ENCODE measurements around the gene TLCD2.
"Not testable (repeated sequence)": the region's sequence is repeated elsewhere in the genome, so short reads cannot be mapped to it uniquely, and the experiment has no call there.

The TLCD2 gene

GRCh38 chr17:1683459-1683858, 26.7 kb downstream of the TLCD2 start:
- DNase-seq = no peak

GRCh38 chr17:1676401-1676800, 33.8 kb downstream of the TLCD2 start:
- DNase-seq = no peak

- peak; percentile 28 for DNase-seq
Observed at GRCh38 chr17:1673041-1673785, 37.0 kb downstream of the TLCD2 start.

GRCh38 chr17:1663934-1664333, 46.2 kb downstream of the TLCD2 start:
- not testable (repeated sequence) for DNase-seq

GRCh38 chr17:1661045-1661444, 49.1 kb downstream of the TLCD2 start:
- no peak for DNase-seq

GRCh38 chr17:1658100-1658499, 52.1 kb downstream of the TLCD2 start:
- DNase-seq = no peak

- DNase-seq = no peak
Observed at GRCh38 chr17:1653735-1654134, 56.4 kb downstream of the TLCD2 start.

GRCh38 chr17:1652794-1653193, 57.4 kb downstream of the TLCD2 start:
- DNase-seq = not testable (repeated sequence)
